Measurements from ENCODE around the gene POU2F3. TPM values are rescaled to one million over a fixed set of nuclear protein-coding genes. Genes with fewer than 3 reads are reported as not detected.

The POU2F3 gene
- total and polyA plus RNA-seq, 2 of the 13 experiments (the other 11 are each of a cell fraction or from before 2014, with no cell fraction given), result not detected

GRCh38 chr11:120198787-120199469, 41.0 kb upstream of the POU2F3 start (continued):
- TF ChIP-seq REST (IDR thresholded peaks at IDR 0.05; ENCODE audit: borderline replicate concordance in 1 of 2, low read depth in 1 of 2, low read length in 2 of 2) (no peak), ETS1 (CRISPR knock-in tag; IDR thresholded peaks at IDR 0.05) (no peak), PBX2 (CRISPR knock-in tag; IDR thresholded peaks at IDR 0.05) (no peak), RAD51 (IDR thresholded peaks at IDR 0.05; ENCODE audit: borderline replicate concordance) (no peak), MNT (IDR thresholded peaks at IDR 0.05) (no peak), ZNF367 (CRISPR knock-in tag; IDR thresholded peaks at IDR 0.05; ENCODE audit: borderline replicate concordance) (no peak), ZNF790 (CRISPR knock-in tag; IDR thresholded peaks at IDR 0.05; ENCODE audit: borderline replicate concordance) (no peak), RNF2 (conservative IDR thresholded peaks at IDR 0.05; ENCODE audit: low read depth) (no peak), ZNF207 (IDR thresholded peaks at IDR 0.05; ENCODE audit: borderline replicate concordance) (no peak), SMARCC2 (IDR thresholded peaks at IDR 0.05) (no peak), CCAR2 (optimal IDR thresholded peaks at IDR 0.05; ENCODE audit: low read depth, low read length) (no peak), FOXC1 (CRISPR knock-in tag; IDR thresholded peaks at IDR 0.05; ENCODE audit: borderline replicate concordance) (no peak), SRY (CRISPR knock-in tag; IDR thresholded peaks at IDR 0.05) (no peak; the same call in 1 of the 2 replicates), ZNF503 (CRISPR knock-in tag; IDR thresholded peaks at IDR 0.05) (0 out of 2 replicates have a peak, but pooled peaks have one; percentile 8), THYN1 (CRISPR knock-in tag; IDR thresholded peaks at IDR 0.05; ENCODE audit: borderline replicate concordance, low read depth) (no peak), PHB2 (IDR thresholded peaks at IDR 0.05; ENCODE audit: partially characterized antibody) (no peak), ZNF121 (CRISPR knock-in tag; IDR thresholded peaks at IDR 0.05) (no peak)
